GM23338 (cell line): Measurements from ENCODE around the gene TIMP3. TPM values are rescaled to one million over a fixed set of nuclear protein-coding genes. Genes with fewer than 3 reads are reported as not detected.

ENCODE experiments used
- ATAC-seq: fragments of 200-7000 bp; cut with Tn5 transposase; 3 replicates; pipeline ENCODE4 v1.9.1; 2020
- DNase-seq: peaks from one replicate; pipeline ENCODE4 v3.0.0-alpha.2; 2015; ENCODE audit warnings: low spot score
- H2AFZ ChIP-seq: fragments of 200-600 bp; sonication (generic); 2 replicates; pipeline ENCODE4 v1.8.0; 2016; ENCODE audit warnings: antibody characterized with exemption, mild to moderate bottlenecking, moderate library complexity
- H3F3A ChIP-seq: fragments of 200-600 bp; sonication (generic); replicated peaks from 2 replicates; pipeline ENCODE4 v1.8.0; 2017; ENCODE audit warnings: antibody characterized with exemption, mixed run types, low read depth
- H3K27ac ChIP-seq: fragments of 200-600 bp; sonication (generic); 2 replicates; pipeline ENCODE4 v1.6.1; 2016; ENCODE audit warnings: low read depth
- H3K27me3 ChIP-seq: fragments of 200-600 bp; sonication (generic); 2 replicates; pipeline ENCODE4 v1.8.0; 2016; ENCODE audit warnings: mild to moderate bottlenecking, mixed run types, moderate library complexity; ENCODE audit not compliant: insufficient read depth
- H3K36me3 ChIP-seq: fragments of 200-600 bp; sonication (generic); 2 replicates; pipeline ENCODE4 v1.8.0; 2016; ENCODE audit warnings: mild to moderate bottlenecking; ENCODE audit not compliant: insufficient read depth
- H3K4me1 ChIP-seq: fragments of 200-600 bp; sonication (generic); 2 replicates; pipeline ENCODE4 v1.8.0; 2016; ENCODE audit warnings: mild to moderate bottlenecking, moderate library complexity; ENCODE audit not compliant: insufficient read depth
- H3K4me2 ChIP-seq: fragments of 200-600 bp; sonication (generic); 2 replicates; pipeline ENCODE4 v1.7.1; 2017; ENCODE audit warnings: mixed run types
- H3K4me3 ChIP-seq: fragments of 200-600 bp; sonication (generic); 2 replicates; pipeline ENCODE4 v1.6.1; 2016; ENCODE audit warnings: mixed run types
- H3K79me2 ChIP-seq: fragments of 200-600 bp; sonication (generic); replicated peaks from 2 replicates; pipeline ENCODE4 v1.8.0; 2017; ENCODE audit warnings: mild to moderate bottlenecking; ENCODE audit not compliant: insufficient read depth
- H3K9me2 ChIP-seq: fragments of 200-600 bp; sonication (generic); 2 replicates; pipeline ENCODE4 v1.8.0; 2017; ENCODE audit not compliant: insufficient read depth
- H4K20me1 ChIP-seq: fragments of 200-600 bp; sonication (generic); replicated peaks from 2 replicates; pipeline ENCODE4 v1.8.0; 2017; ENCODE audit warnings: mild to moderate bottlenecking; ENCODE audit not compliant: insufficient read depth
- H3K27ac Mint-ChIP-seq: 2 replicates; pipeline ENCODE4 v1.8.0; 2020; ENCODE audit warnings: inconsistent platforms, mild to moderate bottlenecking, moderate library complexity, mixed read lengths
- H3K27me3 Mint-ChIP-seq: 3 replicates; pipeline ENCODE4 v1.8.0; 2022; ENCODE audit warnings: low read depth, mild to moderate bottlenecking, moderate library complexity, mixed read lengths, inconsistent platforms; ENCODE audit not compliant: insufficient read depth, poor library complexity
- H3K36me3 Mint-ChIP-seq: 3 replicates; pipeline ENCODE4 v1.8.0; 2021; ENCODE audit warnings: low read depth, mild to moderate bottlenecking, inconsistent platforms, moderate library complexity, mixed read lengths
- H3K4me1 Mint-ChIP-seq: 3 replicates; pipeline ENCODE4 v1.8.0; 2020; ENCODE audit warnings: mild to moderate bottlenecking, inconsistent platforms, mixed read lengths
- H3K4me3 Mint-ChIP-seq: 3 replicates; pipeline ENCODE4 v1.8.0; 2021; ENCODE audit warnings: moderate library complexity, mild to moderate bottlenecking, inconsistent platforms, mixed read lengths
- H3K9me3 Mint-ChIP-seq: 3 replicates; pipeline ENCODE4 v1.8.0; 2020; ENCODE audit warnings: moderate library complexity, mild to moderate bottlenecking, inconsistent platforms, mixed read lengths
- CREB1 ChIP-seq: fragments of 250-450 bp; sonication (Bioruptor Pico); IDR thresholded peaks from 2 replicates; pipeline ENCODE4 v1.5.0; 2020; ENCODE audit warnings: low read depth, mild to moderate bottlenecking, moderate library complexity
- CTCF ChIP-seq, 2 experiments: fragments of 200-600 bp in 1 of 2; sonication (generic) in 1 of 2; conservative IDR thresholded peaks; 2 replicates each; pipeline versions ENCODE4 v1.5.1 to v1.6.1; 2016 to 2017; ENCODE audit warnings: antibody characterized with exemption in 2 of 2, low read depth in 2 of 2, mild to moderate bottlenecking in 2 of 2, moderate library complexity in 1 of 2
- ETS1 ChIP-seq: IDR thresholded peaks from 2 replicates; pipeline ENCODE4 v1.6.1; 2016; ENCODE audit warnings: antibody characterized with exemption
- EZH2 ChIP-seq: fragments of 200-600 bp; sonication (generic); IDR thresholded peaks from one replicate; pipeline ENCODE4 v1.8.0; 2017; ENCODE audit warnings: antibody characterized with exemption, mild to moderate bottlenecking, low read depth; ENCODE audit not compliant: unreplicated experiment
- EZH2phosphoT487 ChIP-seq: fragments of 200-600 bp; sonication (generic); IDR thresholded peaks from one replicate; pipeline ENCODE4 v1.8.1; 2018; ENCODE audit warnings: antibody characterized with exemption; ENCODE audit not compliant: unreplicated experiment
- POLR2AphosphoS5 ChIP-seq: IDR thresholded peaks from 2 replicates; pipeline ENCODE4 v1.6.1; 2016; ENCODE audit warnings: antibody characterized with exemption, low read depth
- REST ChIP-seq: IDR thresholded peaks from one replicate; pipeline ENCODE4 v1.6.1; 2018; ENCODE audit warnings: antibody characterized with exemption; ENCODE audit not compliant: unreplicated experiment
- STAT1 ChIP-seq: IDR thresholded peaks from one replicate; pipeline ENCODE4 v1.6.1; 2016; ENCODE audit warnings: antibody characterized with exemption; ENCODE audit not compliant: unreplicated experiment
- ZNF114 ChIP-seq: fragments of 250-450 bp; sonication (Bioruptor Pico); IDR thresholded peaks from 2 replicates; pipeline ENCODE4 v1.5.0; 2020; ENCODE audit warnings: mild to moderate bottlenecking, moderate library complexity
- ZNF331 ChIP-seq: fragments of 250-450 bp; sonication (Bioruptor Pico); IDR thresholded peaks from 2 replicates; pipeline ENCODE4 v1.5.0; 2020; ENCODE audit warnings: low read depth, mild to moderate bottlenecking, moderate library complexity
- ZNF462 ChIP-seq: fragments of 250-450 bp; sonication (Bioruptor Pico); IDR thresholded peaks from 2 replicates; pipeline ENCODE4 v1.5.0; 2020; ENCODE audit warnings: mild to moderate bottlenecking, moderate library complexity
- polyA plus RNA-seq: library from polyadenylated mRNA; unstranded; fragments of >200 nt; fragmentation: Nextera tagmentation; extraction: Ambion mirVana; gene quantifications from 2 replicates; pipeline ENCODE4 v1.2.1, GENCODE V29; 2016
- total RNA-seq: library from RNA; depleted of rRNA; stranded (reverse); fragments of >200 nt; shearing (Covaris generic); gene quantifications from 2 replicates; pipeline ENCODE4 v1.2.3, GENCODE V29; 2014

Gene TIMP3
- total and polyA plus RNA-seq, 2 experiments from 2014 or later = 1.4 to 4.3 TPM

GRCh38 chr22:32874385-32874784 is 72.9 kb downstream of the TIMP3 start (continued):
- TF ChIP-seq REST = no peak
- TF ChIP-seq ZNF331 (CRISPR knock-in tag) = no peak
- no peak for TF ChIP-seq STAT1
- TF ChIP-seq POLR2AphosphoS5 = no peak
- no peak for TF ChIP-seq EZH2
- no peak for TF ChIP-seq ZNF114 (CRISPR knock-in tag)
- no peak for TF ChIP-seq EZH2phosphoT487
- TF ChIP-seq ETS1 = no peak
- TF ChIP-seq CTCF (conservative IDR thresholded peaks at IDR 0.05; ENCODE audit: low read depth in 2 of 2) = no peak

GRCh38 chr22:32874976-32875375 is 73.5 kb downstream of the TIMP3 start:
- H2AFZ ChIP-seq = no peak overlapping the region
- Mint-ChIP-seq H3K4me3 (no peak overlapping the region), H3K36me3 (no peaks in the 10 kb centered on the region; the same call in 2 of the 3 replicates), H3K9me3 (no peaks in the 10 kb centered on the region), H3K4me1 (no peaks in the 10 kb centered on the region), H3K27ac (no peak overlapping the region), H3K27me3 (peaks cover 3% of the 10 kb centered on the region)
- no peaks in the 10 kb centered on the region for H3K36me3 ChIP-seq
- no peaks in the 10 kb centered on the region for H3K4me1 ChIP-seq
- H3K9me2 ChIP-seq = peaks cover 4% of the 10 kb centered on the region; the same call in 1 of the 2 replicates
- no peak overlapping the region for H3K27ac ChIP-seq
- DNase-seq (no peak), ATAC-seq (no peak)
- H3K79me2 ChIP-seq = no peaks in the 10 kb centered on the region
- H4K20me1 ChIP-seq = peaks cover 3% of the 10 kb centered on the region; the same call in 1 of the 2 replicates
- H3K4me3 ChIP-seq = no peak overlapping the region
- H3K27me3 ChIP-seq = no peaks in the 10 kb centered on the region
- no peaks in the 10 kb centered on the region for H3F3A ChIP-seq
- no peak overlapping the region for H3K4me2 ChIP-seq
- TF ChIP-seq ZNF462 (CRISPR knock-in tag) (no peak), CREB1 (CRISPR knock-in tag) (no peak), ETS1 (no peak)
